A673 (cell line): ENCODE measurements around the gene PCDHAC2. TPM values are rescaled to one million over a fixed set of nuclear protein-coding genes. Genes with fewer than 3 reads are reported as not detected.

ENCODE experiments used
- BruUV-seq: library from RNA; stranded (reverse); fragments of 400-500 nt; replicated peaks from 2 replicates; lab custom pipeline; 2021; lab: Mats Ljungman, UMichigan
- CTCF ChIA-PET: fragments of 300-600 bp; sonication (Branson Sonifier 250); formaldehyde crosslinking; loops from one replicate; lab custom pipeline; 2022; ENCODE audit warnings: antibody characterized with exemption; lab: Charles Lee
- POLR2A ChIA-PET: fragments of 300-600 bp; sonication (Branson Sonifier 250); formaldehyde crosslinking; loops from one replicate; lab custom pipeline; 2022; ENCODE audit warnings: antibody characterized with exemption; ENCODE audit not compliant: low non-redundant PET; lab: Charles Lee
- DNase-seq: peaks from one replicate; pipeline ENCODE4 v3.0.0-alpha.2; 2015; ENCODE audit warnings: low spot score
- H3K27ac ChIP-seq: fragments of 200-600 bp; sonication (generic); 2 replicates; pipeline ENCODE4 v1.5.1; 2016; ENCODE audit warnings: mixed run types, low read depth, mild to moderate bottlenecking, mixed read lengths, antibody characterized with exemption, low read length; ENCODE audit not compliant: poor library complexity, severe bottlenecking
- H3K27me3 ChIP-seq: fragments of 200-600 bp; sonication (generic); replicated peaks from 2 replicates; pipeline ENCODE4 v1.6.1; 2017; ENCODE audit warnings: mixed run types, low read depth, mild to moderate bottlenecking, mixed read lengths, antibody characterized with exemption, low read length; ENCODE audit not compliant: insufficient read depth, poor library complexity
- H3K36me3 ChIP-seq: fragments of 200-600 bp; sonication (generic); 2 replicates; pipeline ENCODE4 v1.6.1; 2016; ENCODE audit warnings: mixed run types, mild to moderate bottlenecking, mixed read lengths, antibody characterized with exemption, low read length; ENCODE audit not compliant: insufficient read depth, poor library complexity, severe bottlenecking
- H3K4me1 ChIP-seq: fragments of 200-600 bp; sonication (generic); 2 replicates; pipeline ENCODE4 v1.6.1; 2017; ENCODE audit warnings: mixed run types, mild to moderate bottlenecking, mixed read lengths, antibody characterized with exemption, low read length; ENCODE audit not compliant: insufficient read depth, poor library complexity, severe bottlenecking
- H3K4me3 ChIP-seq: fragments of 200-600 bp; sonication (generic); 2 replicates; pipeline ENCODE4 v1.5.1; 2016; ENCODE audit warnings: low read depth, mixed run types, mild to moderate bottlenecking, mixed read lengths, low read length; ENCODE audit not compliant: poor library complexity, severe bottlenecking
- H3K9me3 ChIP-seq: fragments of 200-600 bp; sonication (generic); 2 replicates; pipeline ENCODE4 v1.6.1; 2016; ENCODE audit warnings: mixed run types, low read depth, mild to moderate bottlenecking, mixed read lengths, antibody characterized with exemption, low read length; ENCODE audit not compliant: poor library complexity, severe bottlenecking
- CTCF ChIP-seq: fragments of 300-800, 200-600 bp; sonication (generic); conservative IDR thresholded peaks from 2 replicates; pipeline ENCODE4 v1.5.1; 2017; ENCODE audit warnings: low read depth, mild to moderate bottlenecking, antibody characterized with exemption, low read length, moderate library complexity, mixed read lengths
- EZH2 ChIP-seq: fragments of 200-600 bp; sonication (generic); IDR thresholded peaks from 2 replicates; pipeline ENCODE4 v1.6.1; 2017; ENCODE audit warnings: borderline replicate concordance, low read depth, mild to moderate bottlenecking, mixed read lengths, antibody characterized with exemption, low read length; ENCODE audit not compliant: poor library complexity, severe bottlenecking
- intact Hi-C: fragments of 100-400 bp; cut with micrococcal nuclease; formaldehyde crosslinking; loops from one replicate; pipeline ENCODE4 v1.10.0; 2022; ENCODE audit not compliant: unreplicated experiment
- total RNA-seq: library from RNA; stranded (reverse); gene quantifications from 2 replicates; pipeline ENCODE4 v1.2.3, GENCODE V29; 2021

Gene PCDHAC2
- total RNA-seq, 1 experiment from 2014 or later: 6.8 TPM

- CTCF ChIA-PET: no interaction called here
These were observed 22.3 kb downstream of the PCDHAC2 start for GRCh38 chr5:140988608-140989007.

GRCh38 chr5:140989254-140990020, 23.2 kb downstream of the PCDHAC2 start:
- Histone ChIP-seq H3K36me3 (no peaks in the 10 kb centered on the region), H3K4me3 (no peak overlapping the region), H3K27me3 (no peaks in the 10 kb centered on the region), H3K9me3 (no peaks in the 10 kb centered on the region), H3K27ac (peak overlapping the region; percentile 9), H3K4me1 (peaks cover 23% of the 10 kb centered on the region)
- no TSS peak for BruUV-seq
- ChIA-PET POLR2A (no interaction called here), CTCF (no interaction called here)
- no peak for TF ChIP-seq CTCF
- no peak for TF ChIP-seq EZH2
- intact Hi-C loops: no loop called here
- no peak for DNase-seq

More at GRCh38 chr5:140988608-140989007, 22.3 kb downstream of the PCDHAC2 start:
- BruUV-seq: no TSS peak
- no peaks in the 10 kb centered on the region for H3K9me3 ChIP-seq
- peaks cover 23% of the 10 kb centered on the region for H3K4me1 ChIP-seq
- intact Hi-C loops: no loop called here
- H3K36me3 ChIP-seq: no peaks in the 10 kb centered on the region
- no peak overlapping the region for H3K4me3 ChIP-seq
- POLR2A ChIA-PET: no interaction called here
- TF ChIP-seq EZH2 (no peak), CTCF (no peak)
- DNase-seq: no peak
- H3K27me3 ChIP-seq: no peaks in the 10 kb centered on the region
- no peak overlapping the region for H3K27ac ChIP-seq

GRCh38 chr5:140992828-140993227, 26.6 kb downstream of the PCDHAC2 start:
- Histone ChIP-seq H3K9me3 (no peaks in the 10 kb centered on the region), H3K4me1 (peaks cover 25% of the 10 kb centered on the region), H3K4me3 (no peak overlapping the region), H3K36me3 (no peaks in the 10 kb centered on the region), H3K27ac (no peak overlapping the region), H3K27me3 (no peaks in the 10 kb centered on the region)
- intact Hi-C loops: no loop called here
- ChIA-PET POLR2A (no interaction called here), CTCF (interaction anchor here (0.8 kb wide), 1 partner anchor 27 kb away, joined by 3 read pairs; the partner anchor contains the start of gene PCDHAC2)
- BruUV-seq: no TSS peak
- DNase-seq: no peak
- TF ChIP-seq CTCF (no peak), EZH2 (no peak)
